GM21619 (cell line): ENCODE data around the gene PEX6.
A peak's percentile ranks its signal among the peaks of the same experiment; 100 is the strongest.

Source experiments
- ATAC-seq: cut with Tn5 transposase; IDR thresholded peaks from one replicate; pipeline ENCODE4 v1.9.1; 2021; ENCODE audit not compliant: unreplicated experiment

Gene PEX6, protein sequence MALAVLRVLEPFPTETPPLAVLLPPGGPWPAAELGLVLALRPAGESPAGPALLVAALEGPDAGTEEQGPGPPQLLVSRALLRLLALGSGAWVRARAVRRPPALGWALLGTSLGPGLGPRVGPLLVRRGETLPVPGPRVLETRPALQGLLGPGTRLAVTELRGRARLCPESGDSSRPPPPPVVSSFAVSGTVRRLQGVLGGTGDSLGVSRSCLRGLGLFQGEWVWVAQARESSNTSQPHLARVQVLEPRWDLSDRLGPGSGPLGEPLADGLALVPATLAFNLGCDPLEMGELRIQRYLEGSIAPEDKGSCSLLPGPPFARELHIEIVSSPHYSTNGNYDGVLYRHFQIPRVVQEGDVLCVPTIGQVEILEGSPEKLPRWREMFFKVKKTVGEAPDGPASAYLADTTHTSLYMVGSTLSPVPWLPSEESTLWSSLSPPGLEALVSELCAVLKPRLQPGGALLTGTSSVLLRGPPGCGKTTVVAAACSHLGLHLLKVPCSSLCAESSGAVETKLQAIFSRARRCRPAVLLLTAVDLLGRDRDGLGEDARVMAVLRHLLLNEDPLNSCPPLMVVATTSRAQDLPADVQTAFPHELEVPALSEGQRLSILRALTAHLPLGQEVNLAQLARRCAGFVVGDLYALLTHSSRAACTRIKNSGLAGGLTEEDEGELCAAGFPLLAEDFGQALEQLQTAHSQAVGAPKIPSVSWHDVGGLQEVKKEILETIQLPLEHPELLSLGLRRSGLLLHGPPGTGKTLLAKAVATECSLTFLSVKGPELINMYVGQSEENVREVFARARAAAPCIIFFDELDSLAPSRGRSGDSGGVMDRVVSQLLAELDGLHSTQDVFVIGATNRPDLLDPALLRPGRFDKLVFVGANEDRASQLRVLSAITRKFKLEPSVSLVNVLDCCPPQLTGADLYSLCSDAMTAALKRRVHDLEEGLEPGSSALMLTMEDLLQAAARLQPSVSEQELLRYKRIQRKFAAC

GRCh38 chr6:42978839-42979522, at the start of gene PEX6:
TSS of gene PEX6 (minus strand) at chr6:42979181. CDS start at chr6:42979150, 31 bp downstream.
- ATAC-seq, result peak; percentile 88

GRCh38 chr6:43026365-43026764, 47.4 kb upstream of the PEX6 start:
- no peak for ATAC-seq

DNA sequence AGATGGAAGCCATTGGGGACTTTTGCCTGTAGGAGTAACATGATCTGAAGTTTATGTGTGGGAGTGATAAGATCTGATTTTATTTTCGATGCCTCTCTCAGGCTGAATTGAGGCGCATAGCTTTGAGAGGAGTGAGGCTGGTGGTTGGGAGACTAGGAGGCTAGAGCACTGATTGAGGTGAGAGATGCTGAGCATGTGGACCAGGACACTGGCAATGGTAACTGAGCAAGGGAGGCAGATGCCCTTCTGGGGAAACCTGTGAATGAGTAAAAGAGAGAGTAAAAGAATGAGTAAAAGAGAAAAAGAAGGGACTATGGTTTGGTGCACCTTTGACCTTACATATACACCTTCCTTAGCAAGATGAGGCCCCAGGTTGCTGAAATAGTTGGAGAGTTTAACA, 45.5 kb upstream of the PEX6 start:
- ATAC-seq, result no peak

GRCh38 chr6:43021270-43022047, 42.5 kb upstream of the PEX6 start, which contains the start of gene RRP36:
TSS of gene RRP36 (plus strand) at chr6:43021623. CDS start at chr6:43021655, 32 bp downstream.
- peak; percentile 76 for ATAC-seq

- ATAC-seq, result no peak
Observed at GRCh38 chr6:43020847-43021246, 41.9 kb upstream of the PEX6 start.

DNA sequence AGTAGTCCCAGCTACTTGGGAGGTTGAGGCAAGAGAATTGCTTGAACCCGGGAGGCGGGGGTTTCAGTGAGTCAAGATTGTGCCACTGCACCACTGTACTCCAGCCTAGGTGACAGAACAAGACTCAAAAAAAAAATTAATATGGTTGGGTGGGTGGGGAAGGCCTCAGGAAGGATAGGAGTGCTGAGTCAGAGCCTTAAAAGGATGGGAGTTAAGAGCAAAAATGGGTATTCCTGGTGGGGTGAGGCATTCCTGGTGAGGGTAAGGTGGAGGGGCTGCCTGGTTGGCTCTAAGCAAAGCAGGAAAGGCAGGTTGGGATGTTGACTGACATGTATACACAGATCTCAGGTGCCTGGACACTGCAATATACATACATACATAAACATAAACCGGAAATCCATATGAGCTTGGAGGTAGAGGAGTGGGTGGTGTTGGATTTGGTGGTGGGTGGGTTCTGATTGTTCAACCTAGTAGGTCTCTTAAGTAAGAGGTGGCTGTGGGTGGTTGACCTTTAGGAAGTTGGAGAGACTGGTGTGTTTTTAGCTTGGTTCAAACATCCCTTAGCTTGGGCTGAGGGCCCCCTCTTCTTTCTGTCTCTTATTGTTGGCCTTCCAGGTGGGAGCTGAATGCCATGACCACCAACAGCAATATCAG, 41.2 kb upstream of the PEX6 start:
- no peak for ATAC-seq

- ATAC-seq, result no peak
Observed at GRCh38 chr6:43019152-43019551, 40.2 kb upstream of the PEX6 start.

GRCh38 chr6:43016943-43017334, 38.0 kb upstream of the PEX6 start:
- ATAC-seq, result no peak

- no peak for ATAC-seq
Observed at GRCh38 chr6:43016176-43016942, 37.4 kb upstream of the PEX6 start.

DNA sequence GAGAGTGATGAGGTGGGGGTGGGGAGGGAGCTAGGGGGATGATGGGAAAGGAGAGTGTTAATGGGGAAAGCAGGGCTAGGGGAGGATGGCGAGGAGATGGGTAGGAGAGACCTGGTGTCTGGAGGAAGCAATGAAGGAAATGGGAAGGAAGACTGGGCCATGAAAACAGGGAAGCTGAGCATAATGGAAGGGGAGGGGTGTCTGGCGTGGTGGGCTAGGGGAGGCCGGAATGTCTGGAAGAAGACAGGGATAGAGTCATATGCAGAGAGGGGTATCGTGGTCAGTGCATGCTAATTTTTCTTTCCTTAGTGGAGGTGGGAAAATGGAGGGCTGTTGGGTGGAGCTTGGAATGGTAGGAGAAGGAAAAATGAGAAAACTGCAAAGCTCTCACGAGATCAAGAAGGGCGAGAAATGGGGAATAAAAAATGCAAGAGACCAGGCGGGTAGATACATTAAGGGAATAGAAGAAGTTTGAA, 35.5 kb upstream of the PEX6 start:
- ATAC-seq, result no peak

DNA sequence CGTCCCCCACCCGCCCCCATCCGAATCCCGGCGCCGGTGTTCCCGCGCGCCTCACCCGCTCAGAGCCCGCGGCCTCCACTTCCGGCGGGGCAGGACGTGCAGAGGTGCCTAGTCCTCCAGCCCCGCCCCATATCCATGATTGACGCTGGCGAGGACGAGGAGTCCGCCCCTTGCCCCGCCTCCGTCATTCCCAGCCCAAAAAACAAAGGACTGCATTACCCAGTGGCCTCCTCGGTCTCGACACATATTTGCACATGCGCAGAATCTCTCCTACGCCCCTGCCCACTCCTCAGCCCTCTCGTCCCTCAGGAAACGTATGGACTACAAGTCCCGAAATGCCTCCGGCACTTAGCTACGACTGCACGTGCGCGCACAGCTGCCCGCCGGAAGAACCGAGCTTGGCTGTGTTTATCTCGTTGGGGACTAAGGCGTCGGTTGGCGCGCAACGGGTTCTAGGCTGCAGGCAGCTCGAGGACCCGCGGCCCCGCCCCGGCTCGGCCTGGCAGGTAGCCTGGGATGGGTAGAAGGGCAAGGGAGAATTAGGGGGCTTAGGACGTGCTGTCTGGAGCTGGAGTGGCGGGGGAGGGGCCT, 35.0 kb upstream of the PEX6 start, which contains the start of the genes KLHDC3 and MEA1:
Gene KLHDC3, plus strand, starts transcription at position 407 of the 591 bp plus-strand sequence. CDS start 2,944 bp downstream, outside the sequence.
Gene MEA1, minus strand, starts transcription at position 104 of the 591 bp plus-strand sequence. CDS start 133 bp downstream, outside the sequence.
- peak; percentile 91 for ATAC-seq

DNA sequence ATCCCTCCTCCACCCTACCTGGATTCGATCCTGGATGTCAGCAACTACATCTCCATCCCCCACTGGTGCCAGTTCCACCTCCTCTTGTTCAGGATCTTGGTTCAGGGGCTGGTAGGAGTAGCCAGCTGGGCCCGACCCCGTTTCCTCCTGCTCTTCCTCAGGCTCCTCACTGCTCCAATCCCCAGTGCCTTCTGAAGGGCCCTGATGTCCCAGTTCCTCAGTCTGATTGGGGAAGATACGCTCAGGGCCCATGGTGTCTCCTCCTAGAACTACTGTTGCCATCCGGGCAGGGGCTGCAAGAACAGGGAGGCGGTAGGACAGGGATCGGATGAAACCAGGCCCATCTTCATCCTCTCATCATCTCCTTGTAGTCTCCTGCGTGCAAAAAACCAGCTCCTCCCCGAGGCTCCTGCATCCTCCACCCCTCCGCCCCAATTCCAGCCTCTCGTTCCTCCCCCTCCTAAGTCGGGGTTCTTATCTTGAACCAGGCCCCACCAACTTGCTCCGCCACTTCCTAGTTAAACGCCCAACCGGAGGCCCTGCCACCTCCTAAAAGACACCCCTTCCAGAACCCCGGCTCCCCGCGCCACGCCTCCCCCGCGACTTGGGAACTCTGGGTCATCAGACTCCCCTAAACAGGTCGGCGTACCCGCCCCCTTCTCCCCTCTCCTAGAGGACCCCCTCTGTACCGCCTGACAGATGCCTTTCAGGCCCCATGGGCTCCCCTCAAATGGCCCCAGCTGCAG, 34.3 kb upstream of the PEX6 start:
- ATAC-seq, result peak; percentile 4

DNA sequence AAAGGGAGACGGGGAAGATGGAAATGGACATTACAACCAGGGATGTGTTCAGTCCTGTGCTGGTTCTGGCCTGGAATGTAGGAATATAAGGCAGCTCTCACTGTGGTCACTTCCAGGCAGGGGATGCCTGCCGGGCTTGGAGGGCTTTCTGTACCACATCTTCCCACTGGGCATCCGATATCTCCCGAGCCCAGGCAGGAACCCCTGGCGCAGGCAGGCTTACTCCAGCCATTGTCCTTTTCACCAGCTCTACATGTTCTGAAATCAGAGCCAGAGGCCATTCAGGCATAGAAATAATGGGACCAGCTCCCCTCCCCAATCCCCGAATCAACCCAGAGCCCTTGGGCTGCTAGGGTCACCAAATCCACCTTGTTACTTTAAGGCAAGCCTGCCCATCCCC, 33.4 kb upstream of the PEX6 start:
- ATAC-seq, result no peak

DNA sequence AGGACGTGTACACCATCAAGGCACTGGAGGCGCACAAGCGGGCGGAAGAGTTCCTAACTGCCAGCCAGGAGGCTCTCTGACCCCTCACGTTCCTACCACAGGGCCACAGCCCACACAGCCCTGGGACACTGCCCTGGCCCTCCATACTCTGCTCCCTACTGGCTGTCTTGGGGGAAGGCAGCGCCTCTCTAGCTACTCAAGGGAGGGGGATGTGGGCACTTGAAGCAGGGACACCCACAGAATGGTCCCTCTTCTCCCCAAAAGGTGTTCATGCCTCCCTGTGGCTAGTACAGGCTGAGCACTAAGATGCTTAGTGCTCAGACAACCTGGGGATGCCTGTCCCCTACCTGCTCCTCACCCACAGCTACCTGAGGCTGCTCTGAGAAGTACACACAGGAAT, 32.2 kb upstream of the PEX6 start:
- ATAC-seq, result no peak

DNA sequence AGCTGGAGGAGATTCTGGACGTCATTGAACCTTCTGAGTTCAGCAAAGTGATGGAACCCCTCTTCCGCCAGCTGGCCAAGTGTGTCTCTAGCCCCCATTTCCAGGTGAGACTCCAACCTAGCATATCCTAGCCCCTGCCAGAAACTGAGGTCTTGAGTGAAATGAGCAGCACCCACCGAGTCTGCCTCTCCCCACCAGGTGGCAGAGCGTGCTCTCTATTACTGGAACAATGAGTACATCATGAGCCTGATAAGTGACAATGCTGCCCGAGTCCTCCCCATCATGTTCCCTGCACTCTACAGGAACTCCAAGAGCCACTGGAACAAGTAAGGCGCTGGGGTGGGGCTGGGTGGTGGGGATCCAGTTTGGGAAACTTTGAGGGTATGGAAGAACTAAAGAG, 30.1 kb upstream of the PEX6 start:
- ATAC-seq, result no peak

GRCh38 chr6:43007126-43007525, 28.1 kb upstream of the PEX6 start:
- ATAC-seq, result no peak

GRCh38 chr6:43006251-43006650, 27.3 kb upstream of the PEX6 start:
- ATAC-seq, result no peak

- no peak for ATAC-seq
Observed at GRCh38 chr6:43005844-43006243, 26.9 kb upstream of the PEX6 start.
